HG03439 (cell line): ENCODE measurements around the gene MYH7B.

Experiments used
- ATAC-seq: cut with Tn5 transposase; IDR thresholded peaks from one replicate; pipeline ENCODE4 v1.9.1; 2021; ENCODE audit warnings: mild to moderate bottlenecking, moderate library complexity; ENCODE audit not compliant: unreplicated experiment

MYH7B gene

DNA sequence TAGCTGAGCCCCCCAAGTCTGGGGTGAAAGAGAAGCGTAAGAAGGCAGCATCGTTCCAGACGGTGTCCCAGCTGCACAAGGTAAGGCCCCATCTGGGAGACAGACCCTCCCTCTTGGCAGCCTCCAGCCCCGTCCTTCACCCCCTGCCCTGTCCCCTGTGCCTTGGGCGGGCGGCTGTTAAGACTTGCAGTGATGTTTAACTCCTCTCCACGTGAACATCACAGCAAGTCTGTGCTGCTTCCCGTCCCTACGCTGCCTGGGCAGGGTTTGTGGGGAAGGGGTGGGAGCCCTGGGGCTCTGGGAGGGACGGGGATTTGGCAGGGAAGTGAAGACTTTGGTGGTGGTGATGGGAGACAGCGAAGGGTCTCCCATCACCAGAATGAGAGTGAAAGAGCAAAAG is 34.6 kb downstream of the MYH7B start:
- no peak for ATAC-seq

DNA sequence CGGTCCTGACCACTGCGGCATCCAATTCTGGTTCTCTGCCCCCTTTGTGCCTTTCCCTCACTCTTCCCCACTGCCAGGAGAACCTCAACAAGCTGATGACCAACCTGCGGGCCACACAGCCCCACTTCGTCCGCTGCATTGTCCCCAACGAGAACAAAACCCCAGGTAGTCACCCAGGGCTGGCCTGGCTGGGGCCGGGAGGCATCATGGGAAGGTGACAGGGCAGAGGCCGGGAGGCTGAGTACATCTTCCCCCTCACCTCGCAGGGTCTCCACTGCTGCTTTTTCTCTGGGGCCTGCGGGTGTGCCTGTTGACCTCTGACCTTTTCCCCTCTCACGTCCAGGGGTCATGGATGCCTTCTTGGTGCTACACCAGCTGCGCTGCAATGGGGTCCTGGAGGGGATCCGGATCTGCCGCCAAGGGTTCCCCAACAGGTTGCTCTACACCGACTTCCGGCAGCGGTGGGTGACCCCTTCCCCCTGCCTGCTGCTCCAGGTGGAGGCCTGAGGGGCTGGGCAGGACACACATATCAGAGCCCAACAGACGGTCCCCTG is 35.1 kb downstream of the MYH7B start:
- ATAC-seq: no peak

DNA sequence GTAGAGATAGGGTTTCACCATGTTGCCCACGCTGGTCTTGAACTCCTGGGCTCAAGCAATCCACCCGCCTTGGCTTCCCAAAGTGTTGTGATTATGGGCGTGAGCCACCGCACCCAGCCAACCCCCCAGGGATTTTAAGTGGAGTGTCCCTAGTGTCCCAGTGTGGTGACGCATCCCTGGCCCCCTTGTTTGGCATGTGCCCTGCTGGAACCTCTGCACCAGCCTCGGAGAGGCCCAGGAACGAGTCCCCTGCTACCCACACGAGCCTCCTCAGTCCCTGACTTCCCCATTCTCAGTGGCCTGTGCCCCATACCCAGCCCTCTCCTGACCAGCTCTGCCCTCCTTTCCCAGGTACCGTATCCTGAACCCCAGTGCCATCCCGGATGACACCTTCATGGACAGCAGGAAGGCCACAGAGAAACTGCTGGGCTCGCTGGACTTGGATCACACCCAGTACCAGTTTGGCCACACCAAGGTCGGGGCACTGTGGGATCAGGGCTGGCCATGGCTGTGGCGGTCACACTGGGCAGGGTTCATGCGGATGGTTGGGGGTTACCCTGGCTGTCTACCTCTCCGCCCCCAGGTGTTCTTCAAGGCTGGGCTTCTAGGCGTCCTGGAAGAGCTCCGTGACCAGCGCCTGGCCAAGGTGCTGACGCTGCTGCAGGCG is 37.2 kb downstream of the MYH7B start:
- no peak for ATAC-seq

DNA sequence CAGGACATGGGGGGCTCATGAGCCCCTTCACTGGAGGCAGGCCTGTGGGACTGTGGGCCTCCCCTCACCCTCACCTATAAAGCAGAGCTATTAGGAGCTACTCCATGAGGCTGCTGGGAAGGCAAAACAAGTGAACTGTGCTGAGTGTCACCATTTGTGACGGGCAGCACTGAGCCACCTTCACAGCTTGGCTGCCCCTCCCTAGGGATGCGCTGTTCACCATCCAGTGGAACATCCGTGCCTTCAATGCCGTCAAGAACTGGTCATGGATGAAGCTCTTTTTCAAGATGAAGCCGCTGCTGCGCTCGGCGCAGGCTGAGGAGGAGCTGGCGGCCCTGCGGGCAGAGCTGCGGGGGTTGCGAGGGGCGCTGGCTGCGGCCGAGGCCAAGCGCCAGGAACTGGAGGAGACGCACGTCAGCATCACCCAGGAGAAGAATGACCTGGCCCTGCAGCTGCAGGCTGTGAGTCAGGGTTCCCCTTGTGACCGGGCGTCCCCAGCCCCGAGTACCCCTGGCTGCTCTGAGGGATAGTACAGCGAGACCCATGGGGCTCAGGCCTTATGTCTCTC is 38.4 kb downstream of the MYH7B start:
- no peak for ATAC-seq

DNA sequence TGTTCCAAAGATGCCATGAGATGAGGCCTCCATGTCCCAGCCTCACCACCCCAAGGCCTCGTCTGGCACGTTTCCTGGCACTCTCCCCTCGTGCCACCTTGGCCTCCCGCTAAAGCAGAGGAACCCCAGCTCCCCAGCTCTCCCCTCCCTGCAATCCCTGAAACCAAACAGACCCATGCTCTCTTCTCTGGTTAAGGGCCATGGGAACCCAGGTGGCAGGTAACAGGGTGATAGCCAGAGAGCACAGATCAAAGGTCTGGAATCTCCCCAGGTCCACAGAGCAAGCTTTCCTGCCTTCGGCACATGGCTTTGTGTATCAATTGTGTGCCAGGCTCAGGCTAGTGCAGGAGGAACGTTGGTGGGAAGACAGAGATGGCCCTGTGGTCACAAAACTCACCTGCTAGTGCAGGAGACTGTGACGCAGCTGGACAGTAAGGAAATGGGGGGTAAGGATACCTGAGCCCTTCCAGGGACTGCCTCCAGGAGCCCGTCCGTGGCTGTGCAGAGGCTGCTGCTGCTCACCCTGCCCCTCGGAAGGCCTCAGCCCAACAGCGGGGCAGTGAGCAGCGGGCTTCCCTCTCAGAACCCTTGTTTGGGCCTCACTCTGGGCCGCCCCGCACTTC is 39.0 kb downstream of the MYH7B start:
- no peak for ATAC-seq

DNA sequence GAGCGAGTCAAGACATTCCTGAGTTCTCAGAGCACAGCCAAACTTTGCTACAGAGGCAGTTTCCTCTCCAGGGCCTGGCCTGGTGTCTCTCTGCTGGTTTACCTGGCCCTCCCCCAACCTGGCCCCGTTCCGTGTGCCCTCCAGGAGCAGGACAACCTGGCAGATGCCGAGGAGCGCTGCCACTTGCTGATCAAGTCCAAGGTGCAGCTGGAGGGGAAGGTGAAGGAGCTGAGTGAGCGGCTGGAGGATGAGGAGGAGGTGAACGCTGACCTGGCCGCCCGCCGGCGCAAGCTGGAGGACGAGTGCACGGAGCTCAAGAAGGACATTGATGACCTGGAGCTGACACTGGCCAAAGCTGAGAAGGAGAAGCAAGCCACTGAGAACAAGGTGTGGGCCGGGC is 39.5 kb downstream of the MYH7B start:
- no peak for ATAC-seq

DNA sequence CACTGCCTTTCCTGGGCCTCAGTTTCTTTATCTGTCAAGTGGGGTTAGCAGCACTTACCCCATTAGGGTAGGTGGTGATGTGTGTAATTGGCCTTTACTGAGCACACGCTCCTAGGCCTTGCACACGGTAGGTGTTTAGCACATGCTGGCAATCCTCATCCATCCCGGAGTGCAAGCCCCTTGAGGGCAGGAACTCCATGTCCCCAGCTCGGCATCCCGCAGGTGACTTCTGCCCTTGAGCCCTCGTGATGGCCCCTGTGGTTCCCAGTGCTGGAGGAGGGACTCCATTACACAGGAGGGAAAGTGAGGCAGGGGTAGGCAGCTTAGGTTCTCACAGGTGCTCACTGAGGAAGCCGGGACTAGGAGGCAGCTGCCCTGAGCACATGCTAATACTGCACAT is 40.0 kb downstream of the MYH7B start:
- ATAC-seq: no peak

DNA sequence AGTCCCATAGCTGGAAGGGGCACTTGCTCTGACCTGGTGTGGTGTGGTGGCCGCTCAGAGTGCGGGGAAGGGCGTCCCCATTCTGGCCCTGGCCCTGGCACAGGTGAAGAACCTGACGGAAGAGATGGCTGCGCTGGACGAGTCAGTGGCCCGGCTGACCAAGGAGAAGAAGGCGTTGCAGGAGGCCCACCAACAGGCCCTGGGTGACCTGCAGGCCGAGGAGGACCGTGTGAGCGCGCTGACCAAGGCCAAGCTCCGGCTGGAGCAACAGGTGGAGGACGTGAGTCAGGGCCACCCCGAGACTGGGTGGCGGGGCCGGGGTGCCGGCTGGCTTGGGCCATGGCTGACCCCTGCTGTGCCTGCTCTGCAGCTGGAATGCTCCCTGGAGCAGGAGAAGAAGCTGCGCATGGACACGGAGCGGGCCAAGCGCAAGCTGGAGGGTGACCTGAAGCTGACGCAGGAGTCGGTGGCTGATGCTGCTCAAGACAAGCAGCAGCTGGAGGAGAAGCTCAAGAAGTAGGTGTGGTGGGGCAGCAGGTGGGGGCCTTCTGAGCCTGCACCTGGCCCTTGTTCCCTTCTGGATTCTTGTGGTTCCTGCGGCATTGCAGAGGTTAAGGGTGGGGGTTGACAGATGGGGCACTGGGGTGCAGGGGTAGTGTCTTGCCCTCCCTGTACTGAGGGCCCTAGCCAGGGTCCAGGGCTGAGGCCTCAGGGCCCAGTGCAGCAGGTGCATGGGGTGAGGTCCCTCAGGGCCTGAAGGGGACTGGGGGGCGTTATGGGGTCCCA is 40.8 kb downstream of the MYH7B start:
- no peak for ATAC-seq

DNA sequence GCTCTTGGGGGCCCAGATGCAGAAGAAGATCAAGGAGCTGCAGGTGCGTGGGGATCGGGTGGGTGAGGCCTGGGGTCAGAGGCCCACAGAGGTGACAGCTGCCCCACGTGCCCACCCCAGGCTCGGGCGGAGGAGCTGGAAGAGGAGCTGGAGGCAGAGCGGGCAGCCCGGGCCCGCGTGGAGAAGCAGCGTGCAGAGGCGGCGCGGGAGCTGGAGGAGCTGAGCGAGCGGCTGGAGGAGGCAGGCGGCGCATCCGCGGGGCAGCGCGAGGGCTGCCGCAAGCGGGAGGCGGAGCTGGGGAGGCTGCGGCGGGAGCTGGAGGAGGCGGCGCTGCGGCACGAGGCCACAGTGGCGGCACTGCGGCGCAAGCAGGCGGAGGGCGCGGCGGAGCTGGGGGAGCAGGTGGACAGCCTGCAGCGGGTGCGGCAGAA is 41.5 kb downstream of the MYH7B start:
- ATAC-seq: no peak

DNA sequence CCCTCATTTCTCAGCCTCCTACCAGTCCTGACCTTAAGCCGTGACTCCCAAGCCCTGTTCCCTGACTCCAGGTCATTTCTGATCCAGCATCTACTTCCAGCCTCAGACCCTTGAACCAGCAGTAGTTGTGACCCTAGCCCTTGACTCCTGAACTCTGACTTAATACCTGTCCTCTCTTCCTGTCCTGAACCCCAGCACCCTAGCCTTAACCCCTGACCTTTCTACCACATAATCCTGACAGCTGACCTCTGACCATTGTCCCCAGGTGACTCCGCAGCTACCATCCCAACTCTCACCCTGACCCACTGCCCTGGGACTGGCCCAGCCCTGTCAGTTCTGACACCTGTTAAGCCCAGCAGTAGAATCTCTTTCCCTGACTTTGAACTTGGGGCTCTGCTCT is 42.1 kb downstream of the MYH7B start:
- ATAC-seq: no peak

DNA sequence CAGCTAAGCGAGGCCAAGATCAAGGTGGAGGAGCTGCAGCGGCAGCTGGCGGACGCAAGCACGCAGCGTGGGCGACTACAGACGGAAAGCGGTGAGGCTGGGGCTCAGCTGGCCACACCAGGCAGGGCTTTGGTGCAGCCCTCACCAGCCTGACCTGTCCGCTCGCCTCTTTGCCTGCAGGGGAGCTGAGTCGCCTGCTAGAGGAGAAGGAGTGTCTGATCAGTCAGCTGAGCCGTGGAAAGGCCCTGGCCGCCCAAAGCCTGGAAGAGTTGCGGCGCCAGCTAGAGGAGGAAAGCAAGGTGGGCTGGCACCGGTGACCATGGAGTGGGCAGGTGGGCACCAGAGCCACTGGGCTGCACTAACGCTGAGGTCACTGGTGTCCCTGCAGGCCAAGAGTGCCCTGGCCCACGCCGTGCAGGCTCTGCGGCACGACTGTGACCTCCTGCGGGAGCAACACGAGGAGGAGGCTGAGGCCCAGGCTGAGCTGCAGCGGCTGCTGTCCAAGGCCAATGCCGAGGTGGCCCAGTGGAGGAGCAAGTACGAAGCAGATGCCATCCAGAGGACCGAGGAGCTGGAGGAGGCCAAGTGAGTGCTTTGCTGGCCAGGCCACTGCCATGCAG is 42.8 kb downstream of the MYH7B start:
- ATAC-seq: no peak

DNA sequence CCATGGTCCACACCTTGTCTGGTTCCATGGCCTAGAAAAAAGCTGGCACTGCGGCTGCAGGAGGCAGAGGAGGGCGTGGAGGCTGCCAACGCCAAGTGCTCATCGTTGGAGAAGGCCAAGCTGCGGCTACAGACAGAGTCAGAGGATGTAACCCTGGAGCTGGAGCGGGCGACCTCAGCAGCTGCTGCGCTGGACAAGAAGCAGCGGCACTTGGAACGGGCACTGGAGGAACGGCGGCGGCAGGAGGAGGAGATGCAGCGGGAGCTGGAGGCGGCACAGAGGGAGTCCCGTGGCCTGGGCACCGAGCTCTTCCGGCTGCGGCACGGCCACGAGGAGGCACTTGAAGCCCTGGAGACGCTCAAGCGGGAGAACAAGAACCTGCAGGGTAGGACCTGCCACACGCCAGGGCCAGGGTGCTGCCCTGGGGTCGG is 43.4 kb downstream of the MYH7B start:
- ATAC-seq: no peak

DNA sequence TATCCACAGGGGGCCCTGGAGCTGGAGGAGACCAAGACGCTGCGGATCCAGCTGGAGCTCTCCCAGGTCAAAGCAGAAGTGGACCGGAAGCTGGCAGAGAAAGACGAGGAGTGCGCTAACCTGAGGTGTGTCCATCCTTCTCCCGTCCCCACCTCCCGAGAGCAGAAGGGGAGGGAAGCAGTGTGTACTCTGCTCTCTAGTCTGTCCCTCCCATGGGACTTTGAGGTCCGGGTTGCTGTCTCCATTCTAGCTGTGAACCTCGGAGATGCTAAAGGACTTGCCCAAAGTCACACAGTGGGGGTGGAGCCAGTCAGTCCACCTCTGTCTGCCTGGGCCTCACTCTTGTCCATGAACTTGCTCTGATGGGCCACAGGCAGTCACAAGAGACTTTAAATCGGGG is 44.1 kb downstream of the MYH7B start:
- no peak for ATAC-seq

DNA sequence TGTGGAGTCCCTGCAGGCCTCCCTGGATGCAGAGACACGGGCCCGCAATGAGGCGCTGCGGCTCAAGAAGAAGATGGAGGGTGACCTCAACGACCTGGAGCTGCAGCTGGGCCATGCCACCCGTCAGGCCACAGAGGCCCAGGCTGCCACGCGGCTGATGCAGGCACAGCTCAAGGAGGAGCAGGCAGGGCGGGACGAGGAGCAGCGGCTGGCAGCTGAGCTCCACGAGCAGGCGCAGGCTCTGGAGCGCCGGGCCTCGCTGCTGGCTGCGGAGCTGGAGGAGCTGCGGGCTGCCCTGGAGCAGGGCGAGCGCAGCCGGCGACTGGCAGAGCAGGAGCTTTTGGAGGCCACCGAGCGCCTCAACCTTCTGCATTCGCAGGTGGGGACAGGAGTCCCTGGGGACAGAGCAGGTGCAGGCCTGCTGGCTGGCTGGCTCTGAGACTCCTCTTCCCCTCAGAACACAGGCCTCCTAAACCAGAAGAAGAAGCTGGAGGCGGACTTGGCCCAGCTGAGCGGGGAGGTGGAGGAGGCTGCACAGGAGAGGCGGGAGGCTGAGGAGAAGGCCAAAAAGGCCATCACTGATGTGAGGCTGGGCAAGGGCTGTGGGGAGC is 44.7 kb downstream of the MYH7B start:
- no peak for ATAC-seq

DNA sequence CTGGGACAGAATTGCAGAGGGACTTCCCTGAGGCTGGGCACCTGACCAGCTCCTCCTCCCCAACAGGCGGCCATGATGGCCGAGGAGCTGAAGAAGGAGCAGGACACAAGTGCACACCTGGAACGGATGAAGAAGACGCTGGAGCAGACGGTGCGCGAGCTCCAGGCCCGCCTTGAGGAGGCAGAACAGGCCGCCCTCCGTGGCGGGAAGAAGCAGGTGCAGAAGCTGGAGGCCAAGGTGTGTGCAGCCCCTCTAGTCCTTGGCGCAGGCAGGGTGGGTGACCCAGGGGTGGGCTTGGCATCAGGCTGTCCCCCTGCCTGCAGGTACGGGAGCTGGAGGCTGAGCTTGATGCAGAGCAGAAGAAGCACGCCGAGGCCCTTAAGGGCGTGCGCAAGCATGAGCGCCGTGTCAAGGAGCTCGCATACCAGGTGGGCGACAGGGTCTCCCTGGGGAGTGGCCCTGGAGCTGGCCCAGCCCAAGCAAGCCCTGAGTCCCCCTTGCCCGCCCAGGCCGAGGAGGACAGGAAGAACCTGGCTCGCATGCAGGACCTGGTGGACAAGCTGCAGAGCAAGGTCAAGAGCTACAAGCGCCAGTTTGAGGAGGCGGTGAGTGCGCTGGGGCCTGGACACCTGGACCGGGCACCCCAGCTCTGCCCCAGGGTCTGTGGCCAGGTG is 45.4 kb downstream of the MYH7B start:
- ATAC-seq: no peak

DNA sequence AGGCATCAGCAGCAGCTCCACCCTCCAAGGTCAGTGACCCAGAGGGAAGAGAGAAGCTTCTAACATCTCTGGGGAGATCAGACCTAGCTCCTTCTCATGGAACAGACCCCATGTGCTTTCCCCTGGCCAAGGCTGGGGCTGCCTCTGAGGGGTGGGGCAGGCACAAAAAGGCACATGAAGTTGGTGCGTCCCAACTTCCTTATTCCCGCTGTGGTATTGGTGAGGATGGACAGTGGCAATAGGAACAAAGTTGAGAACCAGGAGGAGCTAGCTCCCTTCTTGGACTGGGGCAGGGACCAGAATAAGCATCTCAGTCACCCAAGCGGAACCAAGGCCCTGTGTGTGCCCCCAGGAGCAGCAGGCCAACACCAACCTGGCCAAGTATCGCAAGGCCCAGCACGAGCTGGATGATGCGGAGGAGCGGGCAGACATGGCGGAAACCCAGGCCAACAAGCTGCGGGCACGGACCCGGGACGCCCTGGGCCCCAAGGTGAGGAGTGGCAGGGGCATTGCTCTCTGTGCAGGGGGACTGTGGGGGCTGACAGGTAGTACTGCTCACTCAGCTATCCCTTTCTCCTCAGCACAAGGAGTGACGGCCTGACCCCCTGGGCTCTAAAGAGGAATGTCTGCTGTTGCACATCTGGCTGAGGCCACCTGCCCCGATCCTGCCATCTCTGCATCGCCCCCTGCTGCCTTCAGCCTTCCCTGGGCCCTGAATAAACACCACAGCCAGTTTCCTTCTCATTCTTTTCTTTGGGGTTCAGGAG is 46.1 kb downstream of the MYH7B start:
- no peak for ATAC-seq

DNA sequence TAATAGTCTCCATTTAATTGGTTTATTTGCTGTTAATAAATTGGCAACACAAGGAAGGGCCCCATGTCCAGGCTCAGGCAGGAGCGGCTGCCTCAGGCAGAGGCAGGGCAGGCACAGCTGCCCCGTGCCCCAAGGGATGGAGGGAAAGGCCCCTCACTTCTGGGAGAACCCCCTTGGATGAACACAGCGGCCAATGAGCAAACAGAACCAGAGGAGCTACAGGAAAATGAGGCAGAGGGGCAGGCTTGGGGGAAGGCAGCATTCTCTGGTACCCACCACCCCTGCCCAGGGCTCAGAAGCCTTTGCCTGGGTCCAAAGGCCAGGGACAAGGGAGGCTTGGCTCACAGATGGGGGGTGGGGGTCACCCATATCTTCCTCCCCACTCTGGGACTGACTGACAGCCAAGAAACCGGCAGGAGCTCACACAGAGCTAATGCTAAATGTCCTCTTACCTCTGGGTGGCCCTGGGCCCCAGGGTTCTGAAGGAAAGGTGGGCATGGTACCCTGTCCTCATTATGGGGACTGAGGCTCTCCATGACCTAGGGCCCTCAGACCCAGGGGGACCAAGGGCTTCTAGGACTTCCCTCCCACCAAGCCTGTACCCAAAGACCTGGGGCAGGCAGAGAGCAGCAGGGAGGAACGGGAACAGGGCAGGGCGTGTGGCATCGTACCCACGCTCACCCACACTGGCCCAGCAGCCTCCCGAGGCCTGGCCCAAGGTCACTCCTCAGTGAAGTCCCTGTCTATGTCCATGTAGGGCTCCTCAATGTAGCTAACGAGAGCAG is 47.0 kb downstream of the MYH7B start:
- ATAC-seq: no peak

DNA sequence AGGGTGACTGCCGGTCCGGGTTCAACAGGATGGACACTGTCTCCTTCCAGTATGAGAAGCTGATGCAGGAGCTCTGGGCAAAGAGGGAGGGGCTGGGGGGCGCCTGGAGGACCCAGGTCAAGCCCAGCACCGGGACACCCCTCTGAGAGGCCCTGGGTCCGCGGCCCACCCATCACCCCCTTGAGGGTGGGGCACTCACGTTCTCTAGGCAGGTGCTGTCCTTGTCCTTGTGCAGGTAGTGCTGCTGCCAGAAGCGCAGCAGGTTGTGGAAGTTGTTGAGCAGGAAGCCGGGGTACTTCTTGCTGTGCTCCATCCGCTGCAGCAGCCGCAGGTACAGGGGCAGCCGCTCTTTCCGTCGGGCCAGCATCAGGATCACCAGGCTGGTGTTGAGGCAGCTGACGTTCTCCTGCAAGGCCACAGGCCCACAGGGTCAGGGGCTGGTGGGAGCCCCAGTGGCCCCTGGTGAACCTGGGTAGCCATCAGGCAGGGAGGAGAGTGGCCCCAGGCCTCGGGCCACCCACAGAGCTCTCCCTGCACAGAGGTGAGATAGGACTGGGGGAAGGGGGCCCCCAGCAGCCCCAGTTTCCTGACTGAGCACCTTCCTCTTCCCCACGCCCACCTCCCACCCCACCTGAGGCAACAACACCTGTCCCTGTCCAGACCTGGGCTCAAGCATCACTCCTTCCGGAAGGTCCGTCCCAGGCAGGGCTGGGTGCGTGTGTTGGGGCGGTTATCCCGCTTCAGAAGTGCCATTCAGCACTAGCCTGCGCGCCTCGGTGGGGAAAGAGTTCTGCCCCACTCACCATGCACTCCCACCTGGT is 47.8 kb downstream of the MYH7B start:
- no peak for ATAC-seq
